GM12874 (cell line): ENCODE measurements around the gene PTPRK.

ENCODE experiments used
- CTCF ChIP-seq: IDR thresholded peaks from 2 replicates; pipeline ENCODE4 v1.5.1; 2011; ENCODE audit warnings: low read depth, mild to moderate bottlenecking, control low read depth, low read length, moderate library complexity; ENCODE audit not compliant: insufficient read depth

The PTPRK gene

GRCh38 chr6:128319157-128319556, 201.2 kb downstream of the PTPRK start:
- no peak for TF ChIP-seq CTCF

- TF ChIP-seq CTCF: no peak
These were observed 204.0 kb downstream of the PTPRK start for GRCh38 chr6:128316258-128316929.

- TF ChIP-seq CTCF: no peak
These were observed 206.2 kb downstream of the PTPRK start for GRCh38 chr6:128314190-128314589.

GRCh38 chr6:128311944-128312570, 208.3 kb downstream of the PTPRK start:
- TF ChIP-seq CTCF: no peak

- no peak for TF ChIP-seq CTCF
These were observed 209.9 kb downstream of the PTPRK start for GRCh38 chr6:128310451-128310850.

GRCh38 chr6:128307671-128308070, 212.7 kb downstream of the PTPRK start:
- no peak for TF ChIP-seq CTCF

- no peak for TF ChIP-seq CTCF
These were observed 214.4 kb downstream of the PTPRK start for GRCh38 chr6:128305976-128306375.
